ENCODE data around the gene ACYP1. TPM values are rescaled to one million over a fixed set of nuclear protein-coding genes. Genes with fewer than 3 reads are reported as not detected.
A peak's percentile ranks its signal among the peaks of the same experiment; 100 is the strongest.

The ACYP1 gene
- total and polyA plus RNA-seq, 2 of the 13 experiments (the other 11 are each of a cell fraction or from before 2014, with no cell fraction given): 9.7 to 22.4 TPM

- TF ChIP-seq POGK (CRISPR knock-in tag; conservative IDR thresholded peaks at IDR 0.05) (0 out of 2 replicates have a peak, but pooled peaks have one; percentile 21), ZNF24 (IDR thresholded peaks at IDR 0.05) (no peak), GABPB1 (CRISPR knock-in tag; IDR thresholded peaks at IDR 0.05) (no peak), ZNF557 (CRISPR knock-in tag; IDR thresholded peaks at IDR 0.05) (no peak), ZBTB33 (CRISPR knock-in tag; IDR thresholded peaks at IDR 0.05) (no peak), FOXP1 (IDR thresholded peaks at IDR 0.05) (no peak), FOXP1 (CRISPR knock-in tag; IDR thresholded peaks at IDR 0.05) (no peak), THAP9 (CRISPR knock-in tag; IDR thresholded peaks at IDR 0.05; ENCODE audit: borderline replicate concordance) (0 out of 2 replicates have a peak, but pooled peaks have one; percentile 2), PHF5A (CRISPR knock-in tag; IDR thresholded peaks at IDR 0.05; ENCODE audit: low read depth, unreplicated experiment) (no peak), TARDBP (CRISPR knock-in tag; IDR thresholded peaks at IDR 0.05) (0 out of 2 replicates have a peak, but pooled peaks have one; percentile 7), ZNF773 (CRISPR knock-in tag; IDR thresholded peaks at IDR 0.05; ENCODE audit: borderline replicate concordance) (no peak), ZNF563 (CRISPR knock-in tag; IDR thresholded peaks at IDR 0.05) (peak; percentile 10; the same call in 1 of the 2 replicates), ZNF142 (CRISPR knock-in tag; IDR thresholded peaks at IDR 0.05) (no peak), ZNF30 (CRISPR knock-in tag; IDR thresholded peaks at IDR 0.05) (no peak), SKI (IDR thresholded peaks at IDR 0.05; ENCODE audit: partially characterized antibody) (no peak), U2AF2 (IDR thresholded peaks at IDR 0.05; ENCODE audit: low read depth, low read length) (no peak), TCF7L2 (IDR thresholded peaks at IDR 0.05; ENCODE audit: low read depth, low read length) (no peak), XBP1 (CRISPR knock-in tag; IDR thresholded peaks at IDR 0.05) (no peak)
Observed at GRCh38 chr14:75069811-75070145, 6.0 kb upstream of the ACYP1 start (continued).

Measured in HepG2 (cell line).